Amygdala (tissue), 56 donors: ENCODE measurements around the gene NDE1.

Source experiments
- DNase-seq, 56 donors: peaks; one replicate each; lab custom pipeline; 2025; lab: John Stamatoyannopoulos, UW

NDE1 gene

GRCh38 chr16:15764112-15764511 lies 114.1 kb downstream of the NDE1 start:
- no peak for DNase-seq

DNA sequence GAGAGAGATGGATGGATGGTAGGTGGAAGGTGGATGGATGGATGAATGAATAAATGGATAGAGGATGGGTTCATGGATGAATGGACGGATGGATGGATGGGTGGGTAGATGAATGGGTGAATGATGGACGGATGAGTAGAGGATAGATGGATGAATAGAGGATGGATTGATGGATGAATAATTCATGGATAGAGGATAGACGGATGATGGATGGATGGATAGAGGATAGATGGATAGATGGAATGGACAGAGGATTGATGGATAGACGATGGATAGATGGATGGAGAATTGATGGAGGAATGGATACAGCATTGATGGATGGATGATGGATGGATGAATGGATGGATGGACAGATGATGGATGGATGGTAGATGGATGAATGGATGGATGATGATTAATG lies 115.1 kb downstream of the NDE1 start:
- DNase-seq: no peak

GRCh38 chr16:15765880-15766279 lies 115.8 kb downstream of the NDE1 start:
- peak in 14 of 56 donors; percentile 0 to 49 (median 5) for DNase-seq

DNA sequence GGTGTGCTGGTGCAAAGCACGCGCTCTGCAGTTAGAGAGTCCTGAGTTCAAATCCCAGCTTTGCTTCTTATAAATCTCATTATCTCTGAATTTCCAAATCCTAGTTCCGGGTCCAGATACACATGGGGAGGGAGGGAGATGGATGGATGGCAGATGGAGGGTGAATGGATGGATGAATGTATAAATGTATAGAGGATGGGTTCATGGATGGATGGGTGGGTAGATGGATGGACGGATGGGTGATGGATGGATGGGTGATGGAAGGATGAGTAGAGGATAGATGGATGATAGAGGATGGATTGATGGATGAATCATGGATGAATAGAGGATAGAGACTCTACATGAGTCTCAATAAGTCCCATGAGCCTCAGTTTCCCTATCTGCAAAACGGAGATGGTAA lies 116.9 kb downstream of the NDE1 start:
- no peak for DNase-seq

- no peak for DNase-seq
These were observed 118.2 kb downstream of the NDE1 start for GRCh38 chr16:15768201-15768600.

DNA sequence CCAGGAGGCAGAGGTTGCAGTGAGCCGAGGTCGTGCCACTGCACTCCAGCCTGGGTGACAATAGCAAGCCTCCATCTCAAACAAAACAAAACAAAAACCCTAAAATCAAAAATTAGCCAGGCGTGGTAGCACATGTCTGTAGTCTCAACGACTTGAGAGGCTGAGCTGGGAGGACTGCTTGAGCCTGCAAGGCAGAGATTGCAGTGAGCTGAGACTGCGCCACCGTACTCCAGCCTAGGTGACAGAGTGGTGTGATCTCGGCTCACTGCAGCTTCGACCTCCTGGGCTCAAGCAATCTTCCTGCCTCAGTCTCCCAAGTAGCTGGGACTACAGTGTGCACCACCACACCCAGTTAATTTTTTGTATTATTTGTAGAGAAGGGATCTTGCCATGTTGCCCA lies 119.2 kb downstream of the NDE1 start:
- no peak for DNase-seq

DNA sequence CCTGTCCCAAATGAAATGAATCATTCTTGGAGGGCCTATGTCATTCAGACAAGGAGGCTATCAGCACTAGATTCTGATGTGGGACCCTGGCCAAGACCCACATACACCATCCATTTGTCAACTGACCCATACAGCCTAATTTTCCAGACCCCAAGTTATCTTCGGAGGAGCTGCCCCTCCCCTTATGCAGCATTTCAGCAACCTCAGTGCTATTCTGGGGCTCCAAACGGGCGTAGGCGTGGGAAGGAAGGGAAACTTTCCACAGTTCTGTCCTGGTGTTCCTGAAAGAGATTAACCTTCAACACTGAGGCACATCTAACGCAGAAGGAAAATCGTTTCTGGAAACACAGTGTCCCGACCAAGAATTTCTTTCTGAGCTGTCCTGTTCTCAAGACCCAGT lies 120.1 kb downstream of the NDE1 start:
- DNase-seq: no peak

DNA sequence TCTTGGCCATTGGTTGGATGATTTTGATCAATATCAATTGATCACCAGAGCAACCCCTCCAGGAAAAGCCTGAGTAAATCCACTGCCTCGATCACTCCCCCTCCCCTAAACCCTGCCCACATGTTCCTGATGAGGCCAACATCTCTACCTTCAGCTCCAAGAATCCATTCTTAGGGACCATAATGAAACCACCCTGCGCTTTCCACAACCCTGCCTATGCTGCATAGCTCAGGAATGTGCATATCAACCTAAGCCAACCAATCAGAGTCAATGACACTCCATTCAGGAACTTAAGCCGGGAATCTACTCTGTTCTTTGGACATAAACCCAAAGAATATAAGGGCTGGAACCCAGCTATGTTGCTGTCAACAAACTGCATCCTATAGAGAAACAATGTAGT lies 120.5 kb downstream of the NDE1 start:
- no peak for DNase-seq

DNA sequence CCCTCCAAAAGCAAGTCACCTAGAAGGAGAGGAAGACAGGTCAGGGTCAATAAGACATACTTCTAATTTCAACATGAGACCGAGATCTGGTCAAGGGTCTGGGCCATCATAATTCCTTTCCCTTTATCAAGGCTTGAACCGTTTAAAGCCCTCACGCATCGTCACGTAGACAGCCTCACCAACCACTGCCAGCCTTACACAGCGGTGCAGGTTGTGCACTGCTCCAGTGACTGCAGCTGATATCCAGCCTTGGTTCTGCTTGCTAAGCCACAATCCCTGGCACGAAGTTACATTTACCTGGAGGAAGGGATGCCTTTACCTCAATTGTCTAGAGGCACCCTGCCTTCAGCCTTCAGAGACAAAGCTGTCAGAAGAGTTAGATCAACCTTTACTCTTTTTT lies 121.6 kb downstream of the NDE1 start:
- DNase-seq: no peak

- DNase-seq: no peak
These were observed 122.7 kb downstream of the NDE1 start for GRCh38 chr16:15772579-15773293.

DNA sequence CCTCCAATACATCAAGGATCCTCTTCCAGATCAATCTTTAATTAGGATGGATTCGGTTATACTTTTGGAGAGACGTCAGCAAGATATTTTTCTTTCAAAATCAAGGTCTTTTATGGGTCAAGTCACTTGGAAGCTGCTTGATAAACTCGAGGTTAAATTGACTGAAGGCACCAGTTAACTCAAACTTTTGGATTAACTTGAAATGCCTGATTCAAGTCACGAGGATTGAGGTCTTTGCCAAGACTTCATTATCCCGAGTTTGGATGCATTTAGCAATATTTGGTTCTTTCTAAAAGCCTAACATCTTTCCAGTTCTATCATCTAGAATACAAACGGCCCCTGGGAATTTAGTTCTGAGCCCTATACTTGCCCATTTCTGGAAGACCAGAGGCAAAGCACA lies 123.9 kb downstream of the NDE1 start:
- DNase-seq: no peak

- no peak for DNase-seq
These were observed 125.2 kb downstream of the NDE1 start for GRCh38 chr16:15775209-15775608.

- no peak for DNase-seq
These were observed 125.7 kb downstream of the NDE1 start for GRCh38 chr16:15775663-15776304.
